Measurements from ENCODE around the gene GNL2.

The GNL2 gene

DNA sequence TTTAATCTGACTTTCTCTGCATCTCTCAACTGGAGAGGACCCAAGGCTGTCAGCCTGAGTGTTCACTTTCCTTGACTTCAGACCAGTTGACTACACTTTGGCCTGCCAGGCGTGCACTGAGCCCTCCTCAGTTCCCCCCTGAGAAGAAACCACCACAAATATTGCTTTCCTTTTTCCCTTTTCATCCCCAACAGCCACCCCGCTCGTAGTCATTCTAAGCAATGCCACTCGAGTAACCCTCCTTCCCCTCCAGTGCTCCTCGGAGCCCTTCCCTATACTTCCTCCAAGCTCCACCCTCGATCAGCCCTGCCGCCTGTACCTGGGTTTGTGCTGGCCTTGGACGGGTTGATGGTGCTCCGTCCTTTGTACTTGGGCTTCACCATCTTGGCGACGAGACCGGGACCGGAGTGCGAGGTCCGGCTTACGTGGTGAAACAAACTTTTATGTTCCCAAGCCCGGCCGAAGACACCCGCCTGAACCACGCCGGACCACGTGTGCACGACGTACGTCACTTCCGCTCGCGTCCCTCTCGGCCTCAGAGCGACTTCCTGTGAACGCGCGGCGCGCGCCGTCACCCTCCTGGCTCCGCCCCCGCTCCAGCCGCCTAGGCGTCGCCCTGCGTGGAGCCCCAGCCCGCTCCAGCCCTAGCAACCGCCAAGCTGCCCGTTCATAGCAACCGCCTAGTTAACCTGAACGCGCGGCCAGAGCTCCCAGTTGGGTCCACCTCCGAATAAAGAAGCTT is at the start of gene GNL2:
TSS of gene GNL2 (minus strand) at position 498 of the 742 bp plus-strand sequence. CDS start at position 383, 115 bp downstream.
- in situ Hi-C loops (cut with MboI; ENCODE audit: low sequenced_read_pairs), result no loop called here

DNA sequence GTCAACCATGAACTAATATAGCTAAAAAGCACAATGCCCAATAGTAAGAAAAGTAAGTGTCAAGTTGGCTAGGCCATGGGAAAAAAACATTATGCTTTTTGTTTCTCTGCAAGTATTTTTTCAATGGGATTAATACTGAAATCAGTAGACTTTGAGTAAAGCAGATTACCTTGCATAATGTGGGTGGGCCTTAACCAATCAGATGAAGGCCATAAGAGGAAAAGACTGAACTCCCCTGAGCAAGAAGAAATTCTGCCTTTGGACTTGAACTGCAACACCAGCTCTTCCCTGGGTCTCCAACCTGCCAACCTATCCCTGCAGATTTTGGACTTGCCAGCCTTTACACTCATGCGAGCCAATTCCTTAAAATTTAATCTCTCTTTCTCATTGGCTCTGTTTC is 45.3 kb upstream of the GNL2 start:
- in situ Hi-C loops (cut with MboI; ENCODE audit: low sequenced_read_pairs), result no loop called here

DNA sequence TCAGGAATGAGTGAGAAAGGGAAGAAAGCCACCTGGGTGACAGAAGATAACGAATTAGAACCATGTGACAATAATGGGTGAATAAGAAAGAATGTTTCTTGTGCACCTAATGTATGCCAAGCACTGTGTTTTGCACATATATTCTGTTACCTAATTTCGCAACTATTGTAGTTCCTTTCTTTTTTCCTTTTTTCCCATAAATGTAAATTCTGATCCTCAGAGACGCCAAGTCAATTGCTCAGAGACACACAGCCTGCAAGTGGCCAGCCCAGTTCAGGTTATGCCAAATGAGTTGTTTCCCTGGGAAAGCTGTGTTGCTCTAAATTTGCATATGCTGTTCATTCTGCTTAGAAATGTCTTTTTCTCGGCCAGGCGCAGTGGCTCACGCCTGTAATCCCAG is 40.7 kb upstream of the GNL2 start:
- in situ Hi-C loops (cut with MboI; ENCODE audit: low sequenced_read_pairs), result no loop called here

- in situ Hi-C loops (cut with MboI; ENCODE audit: low sequenced_read_pairs), result no loop called here
Observed at GRCh38 chr1:37634992-37635902, 39.5 kb upstream of the GNL2 start.

- in situ Hi-C loops (cut with MboI; ENCODE audit: low sequenced_read_pairs), result no loop called here
Observed at GRCh38 chr1:37634244-37634991, 38.7 kb upstream of the GNL2 start, which contains the start of gene RSPO1. TSS of gene RSPO1 (minus strand) at chr1:37634892. CDS start at chr1:37629661, 5,231 bp downstream.

- in situ Hi-C loops (cut with MboI; ENCODE audit: low sequenced_read_pairs), result no loop called here
Observed at GRCh38 chr1:37633938-37634243, 38.2 kb upstream of the GNL2 start.

GRCh38 chr1:37633040-37633937 is 37.6 kb upstream of the GNL2 start:
- in situ Hi-C loops (cut with MboI; ENCODE audit: low sequenced_read_pairs), result no loop called here

- in situ Hi-C loops (cut with MboI; ENCODE audit: low sequenced_read_pairs), result no loop called here
Observed at GRCh38 chr1:37631036-37631435, 35.3 kb upstream of the GNL2 start.

- in situ Hi-C loops (cut with MboI; ENCODE audit: low sequenced_read_pairs), result no loop called here
Observed at GRCh38 chr1:37630426-37631028, 34.8 kb upstream of the GNL2 start.

GRCh38 chr1:37629726-37630425 is 34.1 kb upstream of the GNL2 start:
- in situ Hi-C loops (cut with MboI; ENCODE audit: low sequenced_read_pairs), result no loop called here

- in situ Hi-C loops (cut with MboI; ENCODE audit: low sequenced_read_pairs), result no loop called here
Observed at GRCh38 chr1:37629008-37629407, 33.3 kb upstream of the GNL2 start.

DNA sequence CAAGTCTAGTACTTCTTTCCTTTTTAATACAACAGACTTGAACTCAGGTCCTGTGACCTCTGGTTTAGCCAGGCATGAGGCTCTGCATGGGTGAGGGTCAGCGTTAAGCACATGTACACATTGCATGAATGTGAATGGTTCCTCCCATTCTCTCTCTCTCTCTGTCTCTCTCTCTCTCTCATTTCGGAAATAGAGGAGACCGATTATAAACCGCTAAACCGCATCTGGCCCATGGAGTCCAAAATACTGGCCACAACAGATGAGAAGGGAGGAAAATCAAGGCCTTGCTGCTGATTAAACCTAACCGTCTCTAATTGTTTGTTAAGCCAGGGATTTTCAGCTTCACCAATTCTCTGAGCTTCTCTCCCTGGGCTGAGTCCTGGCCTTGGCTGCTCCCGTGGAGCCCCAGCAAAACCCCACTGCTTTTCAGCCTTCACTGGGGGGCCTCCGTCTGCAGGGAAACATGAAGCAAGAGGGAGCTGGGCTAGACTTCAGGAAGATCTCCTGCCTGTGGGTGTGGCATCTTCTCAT is 32.4 kb upstream of the GNL2 start:
- in situ Hi-C loops (cut with MboI; ENCODE audit: low sequenced_read_pairs), result no loop called here

GRCh38 chr1:37622131-37622530 is 26.4 kb upstream of the GNL2 start:
- in situ Hi-C loops (cut with MboI; ENCODE audit: low sequenced_read_pairs), result no loop called here

- in situ Hi-C loops (cut with MboI; ENCODE audit: low sequenced_read_pairs), result no loop called here
Observed at GRCh38 chr1:37621326-37621870, 25.7 kb upstream of the GNL2 start.

DNA sequence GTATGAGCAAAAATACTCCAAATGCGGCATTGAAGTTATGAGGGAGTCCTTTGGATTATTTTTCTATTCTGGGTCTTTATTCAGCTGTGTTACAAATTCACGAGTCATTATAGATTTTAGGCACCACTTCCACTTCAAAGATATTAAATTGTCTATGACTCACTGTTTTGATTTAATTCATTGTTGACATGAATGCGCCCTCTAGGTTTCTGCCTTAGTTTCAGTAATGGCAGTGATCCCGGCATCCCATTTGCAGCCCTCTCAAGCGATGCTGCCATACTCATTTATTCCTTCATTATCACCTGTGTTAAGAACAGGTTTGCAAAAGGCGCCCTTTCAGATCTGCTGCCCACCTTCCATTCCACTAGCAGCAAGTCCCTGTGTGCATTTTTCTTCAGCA is 25.0 kb upstream of the GNL2 start:
- in situ Hi-C loops (cut with MboI; ENCODE audit: low sequenced_read_pairs), result no loop called here

- in situ Hi-C loops (cut with MboI; ENCODE audit: low sequenced_read_pairs), result no loop called here
Observed at GRCh38 chr1:37616330-37616729, 20.6 kb upstream of the GNL2 start.

- in situ Hi-C loops (cut with MboI; ENCODE audit: low sequenced_read_pairs), result no loop called here
Observed at GRCh38 chr1:37614105-37614504, 18.4 kb upstream of the GNL2 start.

DNA sequence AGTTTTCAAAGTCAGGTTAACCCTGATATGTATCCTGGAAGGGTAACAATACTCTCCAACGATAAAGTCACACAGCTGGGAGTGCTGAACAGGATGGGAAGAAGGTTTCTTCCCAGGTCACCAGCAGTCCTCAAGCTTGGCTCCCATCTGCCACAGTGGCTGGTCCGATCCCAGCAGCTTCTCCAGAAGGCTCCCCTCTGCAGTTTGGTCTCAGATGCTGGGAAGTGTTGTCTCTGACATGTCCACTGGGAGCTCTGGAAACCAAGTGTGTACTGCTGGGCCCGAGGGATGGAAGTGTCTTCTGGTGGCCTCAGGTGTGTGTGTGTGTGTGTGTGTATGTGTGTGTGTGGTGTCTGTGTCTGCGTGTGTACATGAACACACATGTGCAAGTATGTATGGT is 16.4 kb upstream of the GNL2 start:
- in situ Hi-C loops (cut with MboI; ENCODE audit: low sequenced_read_pairs), result no loop called here

DNA sequence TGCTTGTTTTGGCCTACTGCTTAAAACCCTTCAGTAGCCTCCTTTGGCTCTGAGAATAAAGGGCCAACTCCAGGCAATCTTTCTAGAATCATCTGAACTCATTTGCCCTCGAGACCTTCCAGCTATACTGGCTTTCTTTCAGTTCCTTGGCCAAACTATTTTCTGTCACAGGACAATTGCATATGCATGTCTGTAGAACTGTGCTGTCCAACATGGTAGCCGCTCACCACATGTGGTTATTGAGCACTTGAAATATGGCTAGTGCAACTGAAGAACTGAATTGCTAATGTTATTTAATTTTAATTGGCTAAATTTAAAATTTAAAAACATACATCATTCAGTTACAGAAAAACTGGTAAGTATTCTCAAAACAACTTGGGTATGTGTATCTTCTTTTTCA is 14.3 kb upstream of the GNL2 start:
- in situ Hi-C loops (cut with MboI; ENCODE audit: low sequenced_read_pairs), result no loop called here

Data from hTERT RPE-1 (cell line).